ENCODE results near the gene SLAMF7. TPM values are rescaled to one million over a fixed set of nuclear protein-coding genes. Genes with fewer than 3 reads are reported as not detected.

The SLAMF7 gene
- total and polyA plus RNA-seq, 10 of the 15 experiments (the other 5 are each of a cell fraction or from before 2014, with no cell fraction given): 66.6 to 284 (median 108) TPM

DNA sequence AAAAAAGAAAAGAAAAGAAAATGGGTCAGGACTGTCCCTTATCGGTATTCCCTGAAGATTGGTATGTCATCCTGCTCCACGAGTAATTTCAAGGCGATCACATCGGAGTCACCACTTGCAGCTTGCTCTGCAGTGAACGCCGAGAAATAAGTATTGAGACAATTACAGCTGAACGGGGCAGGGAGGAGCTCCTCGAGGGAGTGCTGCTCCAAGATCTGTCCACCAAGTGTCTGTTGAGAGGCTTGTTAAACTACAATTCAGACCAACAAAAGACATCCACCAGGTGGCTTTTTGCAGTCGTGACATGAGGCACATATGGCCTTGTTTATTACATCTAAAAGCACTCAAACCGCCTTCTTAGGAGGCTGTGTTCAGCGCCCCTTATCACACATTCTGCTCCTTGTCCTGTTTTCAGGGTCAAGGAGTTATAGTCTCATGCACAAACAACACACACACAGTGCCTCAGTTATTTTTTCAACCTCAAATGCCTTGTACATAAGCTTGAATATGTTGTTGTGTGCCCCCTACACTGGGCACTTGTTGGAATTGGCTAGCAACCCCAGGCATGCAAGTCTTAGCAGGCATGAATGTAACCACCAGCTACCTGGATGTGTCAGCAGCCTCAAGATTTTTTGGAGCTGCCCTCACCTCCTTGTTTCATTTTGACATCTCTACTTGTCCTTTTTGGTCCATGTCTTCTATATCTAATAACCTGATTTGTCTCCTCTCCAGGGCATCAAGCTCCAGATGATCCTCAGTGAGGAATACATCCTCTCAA, 14.4 kb upstream of the SLAMF7 start:
- SMC1A ChIA-PET (ENCODE audit: uncharacterized antibody, unreplicated experiment): interaction anchor here (0.7 to 10.8 kb wide), 21 partner anchors 11 to 392 kb away, joined by 3 to 301 read pairs (median 7); partner anchors contain the start of genes CD48, ITLN2, LY9 and SLAMF7
- Histone ChIP-seq H3K4me1 (ENCODE audit: control insufficient read depth, insufficient read depth, low read length) (peaks cover 40% of the 10 kb centered on the region), H3K4me2 (ENCODE audit: control insufficient read depth, insufficient read depth) (peak overlapping the region; percentile 14; the same call in 1 of the 2 replicates), H3K9me3 (replicated peaks; ENCODE audit: control insufficient read depth, insufficient read depth, low read length) (no peaks in the 10 kb centered on the region), H3K36me3 (ENCODE audit: control insufficient read depth in 2 of 2, insufficient read depth in 2 of 2, low read length in 1 of 2) (no peaks in the 10 kb centered on the region), H2AFZ (ENCODE audit: control insufficient read depth, low read depth, low read length) (peak overlapping the region; percentile 39), H3K4me3 (no peak overlapping the region), H3K79me2 (ENCODE audit: control insufficient read depth, insufficient read depth, low read length) (no peaks in the 10 kb centered on the region; the same call in 1 of the 2 replicates), H3K9ac (ENCODE audit: control insufficient read depth, insufficient read depth, low read length) (no peak overlapping the region), H3K27ac (ENCODE audit: control insufficient read depth, insufficient read depth) (no peak overlapping the region), H4K20me1 (ENCODE audit: control insufficient read depth, insufficient read depth) (no peaks in the 10 kb centered on the region), H3K27me3 (replicated peaks in 1 of 2; ENCODE audit: control insufficient read depth in 2 of 2, insufficient read depth in 2 of 2, low read length in 1 of 2) (no peaks in the 10 kb centered on the region)
- intact Hi-C loops (cut with micrococcal nuclease; ENCODE audit: unreplicated experiment): no loop called here
- WGBS (ENCODE audit: insufficient coverage, insufficient replicate concordance, low lambda C conversion rate, missing lambda C conversion rate): 87% methylated on average over 11 of the region's 11 CpGs
- TF ChIP-seq RUNX3 (IDR thresholded peaks at IDR 0.05; ENCODE audit: low read length) (peak; percentile 63), RAD21 (IDR thresholded peaks at IDR 0.05; ENCODE audit: insufficient read depth, low read depth, low read length) (0 out of 2 replicates have a peak, but pooled peaks have one; percentile 17), MTA3 (IDR thresholded peaks at IDR 0.05; ENCODE audit: borderline replicate concordance, low read length) (peak; percentile 56; the same call in 1 of the 2 replicates), SUZ12 (IDR thresholded peaks at IDR 0.05; ENCODE audit: unreplicated experiment) (no peak), POLR2AphosphoS2 (IDR thresholded peaks at IDR 0.05; ENCODE audit: low read depth, low read length) (no peak), IKZF1 (conservative IDR thresholded peaks at IDR 0.05) (peak; percentile 13; the same call in 1 of the 2 replicates), ATF7 (IDR thresholded peaks at IDR 0.05; ENCODE audit: low read depth) (no peak), NFIC (IDR thresholded peaks at IDR 0.05; ENCODE audit: low read depth, low read length) (0 out of 2 replicates have a peak, but pooled peaks have one; percentile 43), TBL1XR1 (IDR thresholded peaks at IDR 0.05; ENCODE audit: low read depth, low read length) (no peak)
- RAD21 ChIA-PET (ENCODE audit: unreplicated experiment): interaction anchor here (0.9 to 8.5 kb wide), 23 partner anchors 9 to 228 kb away, joined by 3 to 137 read pairs (median 15); partner anchors contain the start of genes CD48, ITLN2 and SLAMF7
- CTCF ChIA-PET: interaction anchor here (0.6 to 10.9 kb wide), 22 partner anchors 11 to 296 kb away, joined by 3 to 209 read pairs (median 9); partner anchors contain the start of genes CD48, ITLN2 and SLAMF7
- POLR2A ChIA-PET: interaction anchor here (0.7 to 7.5 kb wide), 9 partner anchors 11 to 118 kb away, joined by 3 to 73 read pairs (median 11); partner anchors contain the start of genes CD48 and SLAMF7
- no peak for FAIRE-seq
- no TSS peak for BruUV-seq (replicated peaks)
- in situ Hi-C loops (cut with MboI): loop anchor here (5.0 kb wide), 3 partner anchors 43 to 228 kb away; partner anchors contain the start of gene ITLN2
- peak; percentile 32 for ATAC-seq
- no peak for DNase-seq (ENCODE audit: low read depth, low spot score)

All from GM12878 (cell line).